GM23338 (cell line): ENCODE data around the gene CDK17.

Experiments
- POLR2AphosphoS5 ChIP-seq: IDR thresholded peaks from 2 replicates; pipeline ENCODE4 v1.6.1; 2016; ENCODE audit warnings: antibody characterized with exemption, low read depth
- REST ChIP-seq: IDR thresholded peaks from one replicate; pipeline ENCODE4 v1.6.1; 2018; ENCODE audit warnings: antibody characterized with exemption; ENCODE audit not compliant: unreplicated experiment
- TF ChIP-seq, protein P1 (sequence below), 2 experiments: fragments of 200-600 bp in 1 of 2; sonication (generic) in 1 of 2; conservative IDR thresholded peaks; 2 replicates each; pipeline versions ENCODE4 v1.5.1 to v1.6.1; 2016 to 2017; ENCODE audit warnings: antibody characterized with exemption in 2 of 2, low read depth in 2 of 2, mild to moderate bottlenecking in 2 of 2, moderate library complexity in 1 of 2

- TF ChIP-seq POLR2AphosphoS5: no peak
- TF ChIP-seq, protein P1, sequence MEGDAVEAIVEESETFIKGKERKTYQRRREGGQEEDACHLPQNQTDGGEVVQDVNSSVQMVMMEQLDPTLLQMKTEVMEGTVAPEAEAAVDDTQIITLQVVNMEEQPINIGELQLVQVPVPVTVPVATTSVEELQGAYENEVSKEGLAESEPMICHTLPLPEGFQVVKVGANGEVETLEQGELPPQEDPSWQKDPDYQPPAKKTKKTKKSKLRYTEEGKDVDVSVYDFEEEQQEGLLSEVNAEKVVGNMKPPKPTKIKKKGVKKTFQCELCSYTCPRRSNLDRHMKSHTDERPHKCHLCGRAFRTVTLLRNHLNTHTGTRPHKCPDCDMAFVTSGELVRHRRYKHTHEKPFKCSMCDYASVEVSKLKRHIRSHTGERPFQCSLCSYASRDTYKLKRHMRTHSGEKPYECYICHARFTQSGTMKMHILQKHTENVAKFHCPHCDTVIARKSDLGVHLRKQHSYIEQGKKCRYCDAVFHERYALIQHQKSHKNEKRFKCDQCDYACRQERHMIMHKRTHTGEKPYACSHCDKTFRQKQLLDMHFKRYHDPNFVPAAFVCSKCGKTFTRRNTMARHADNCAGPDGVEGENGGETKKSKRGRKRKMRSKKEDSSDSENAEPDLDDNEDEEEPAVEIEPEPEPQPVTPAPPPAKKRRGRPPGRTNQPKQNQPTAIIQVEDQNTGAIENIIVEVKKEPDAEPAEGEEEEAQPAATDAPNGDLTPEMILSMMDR (conservative IDR thresholded peaks at IDR 0.05; ENCODE audit: low read depth in 2 of 2): no peak
- no peak for TF ChIP-seq REST
Measured at GRCh38 chr12:96448300-96448699, 48.1 kb upstream of the CDK17 start.
